SK-N-SH (cell line): ENCODE data around the gene TEAD1. TPM values are rescaled to one million over a fixed set of nuclear protein-coding genes. Genes with fewer than 3 reads are reported as not detected.

ENCODE experiments used
- CTCF ChIA-PET: fragments of 300-600, 350-600 bp; formaldehyde crosslinking; extraction: SDS; loops from one replicate; lab custom pipeline; 2021; lab: Yijun Ruan, JAX
- POLR2A ChIA-PET: fragments of 350-600 bp; sonication (Branson Sonifier 250); formaldehyde crosslinking; extraction: SDS; loops from one replicate; lab custom pipeline; 2020; ENCODE audit warnings: antibody characterized with exemption, inconsistent platforms; lab: Yijun Ruan, JAX
- DNase-seq: peaks from one replicate; pipeline ENCODE4 v3.0.0; 2012
- H2AFZ ChIP-seq: fragments of 200-600 bp; sonication (generic); 2 replicates; pipeline ENCODE4 v1.8.1; 2016; ENCODE audit warnings: antibody characterized with exemption, mild to moderate bottlenecking, low read depth
- H3F3A ChIP-seq: fragments of 200-600 bp; sonication (generic); replicated peaks from 2 replicates; pipeline ENCODE3; 2016; ENCODE audit warnings: antibody characterized with exemption, mild to moderate bottlenecking; ENCODE audit not compliant: insufficient read depth
- H3K27ac ChIP-seq, 2 experiments: fragments of 200-500 bp in 1 of 2; fragments of 200-600 bp in 1 of 2; sonication (Bioruptor generic) in 1 of 2; sonication (generic), shearing (Covaris generic) in 1 of 2; 2 replicates each; pipeline versions ENCODE4 v1.5.1 to v1.6.1; 2014 to 2016; ENCODE audit warnings: low read depth in 2 of 2, inconsistent platforms in 1 of 2, low read length in 1 of 2, mild to moderate bottlenecking in 1 of 2, mixed read lengths in 1 of 2
- H3K27me3 ChIP-seq: fragments of 200-600 bp; sonication (generic), shearing (Covaris generic); 2 replicates; pipeline ENCODE4 v1.6.1; 2016; ENCODE audit warnings: mixed run types; ENCODE audit not compliant: insufficient read depth
- H3K36me3 ChIP-seq, 2 experiments: fragments of 200-500 bp in 1 of 2; fragments of 200-600 bp in 1 of 2; sonication (Bioruptor generic) in 1 of 2; sonication (generic) in 1 of 2; replicated peaks in 1 of 2; 2 replicates each; pipeline versions ENCODE3 to v1.5.1; 2014 to 2016; ENCODE audit warnings: low read length in 1 of 2, mild to moderate bottlenecking in 1 of 2; ENCODE audit not compliant: insufficient read depth in 2 of 2, control insufficient read depth in 1 of 2
- H3K4me1 ChIP-seq, 2 experiments: fragments of 200-500 bp in 1 of 2; fragments of 200-600 bp in 1 of 2; sonication (Bioruptor generic) in 1 of 2; sonication (generic), shearing (Covaris generic) in 1 of 2; 2 replicates each; pipeline versions ENCODE4 v1.5.1 to v1.6.1; 2014 to 2016; ENCODE audit warnings: low read depth in 1 of 2, low read length in 1 of 2, mixed run types in 1 of 2; ENCODE audit not compliant: insufficient read depth in 2 of 2, control insufficient read depth in 1 of 2
- H3K4me2 ChIP-seq: fragments of 200-600 bp; sonication (generic), shearing (Covaris generic); 2 replicates; pipeline ENCODE4 v1.6.1; 2017; ENCODE audit warnings: mixed run types
- H3K4me3 ChIP-seq, 2 experiments: fragments of 200-500 bp in 1 of 2; fragments of 200-600 bp in 1 of 2; sonication (Bioruptor generic) in 1 of 2; sonication (generic), shearing (Covaris generic) in 1 of 2; 2 replicates each; pipeline versions ENCODE4 v1.5.1 to v1.8.1; 2014 to 2016; ENCODE audit warnings: low read depth in 2 of 2, inconsistent platforms in 1 of 2, low read length in 1 of 2, mild to moderate bottlenecking in 1 of 2, mixed read lengths in 1 of 2, moderate library complexity in 1 of 2
- H3K79me2 ChIP-seq: fragments of 200-600 bp; sonication (generic); 2 replicates; pipeline ENCODE4 v1.8.1; 2017; ENCODE audit warnings: mild to moderate bottlenecking; ENCODE audit not compliant: insufficient read depth
- H3K9ac ChIP-seq: fragments of 200-600 bp; sonication (generic); 2 replicates; pipeline ENCODE4 v1.6.1; 2017; ENCODE audit warnings: mixed run types
- H3K9me2 ChIP-seq: fragments of 200-600 bp; sonication (generic); 2 replicates; pipeline ENCODE4 v1.6.1; 2017; ENCODE audit warnings: mixed run types
- H3K9me3 ChIP-seq: fragments of 200-600 bp; sonication (generic); 2 replicates; pipeline ENCODE4 v1.6.1; 2017; ENCODE audit warnings: mixed run types, mild to moderate bottlenecking, moderate library complexity
- H4K20me1 ChIP-seq: fragments of 200-600 bp; sonication (generic); 2 replicates; pipeline ENCODE4 v1.6.1; 2017; ENCODE audit warnings: mild to moderate bottlenecking, mixed run types; ENCODE audit not compliant: insufficient read depth
- CHD2 ChIP-seq: fragments of 150-350 bp; IDR thresholded peaks from 2 replicates; pipeline ENCODE4 v1.6.1; 2018; ENCODE audit warnings: low read length; ENCODE audit not compliant: partially characterized antibody
- EP300 ChIP-seq, 2 experiments: IDR thresholded peaks; 2 replicates each; pipeline versions ENCODE4 v1.4.0 to v1.6.1; 2012; ENCODE audit warnings: borderline replicate concordance in 1 of 2, low read depth in 1 of 2, low read length in 1 of 2
- EZH2phosphoT487 ChIP-seq: fragments of 200-600 bp; sonication (generic); IDR thresholded peaks from 2 replicates; pipeline ENCODE4 v1.6.1; 2017; ENCODE audit warnings: low read depth, mixed run types, mild to moderate bottlenecking, antibody characterized with exemption, moderate library complexity, borderline replicate concordance
- FOSL2 ChIP-seq: IDR thresholded peaks from 2 replicates; pipeline ENCODE4 v1.4.0; 2012; ENCODE audit warnings: low read depth, mild to moderate bottlenecking, moderate library complexity, borderline replicate concordance
- FOXM1 ChIP-seq: IDR thresholded peaks from 2 replicates; pipeline ENCODE4 v1.4.0; 2012; ENCODE audit warnings: low read depth, mild to moderate bottlenecking
- GABPA ChIP-seq: IDR thresholded peaks from 2 replicates; pipeline ENCODE4 v1.4.0; 2012; ENCODE audit warnings: low read depth, mild to moderate bottlenecking
- GATA2 ChIP-seq: sonication (generic); formaldehyde crosslinking; IDR thresholded peaks from 2 replicates; pipeline ENCODE4 v1.5.0; 2020; ENCODE audit warnings: mild to moderate bottlenecking, missing genetic modification reagents
- JUND ChIP-seq: IDR thresholded peaks from 2 replicates; pipeline ENCODE4 v1.4.0; 2012
- MEF2A ChIP-seq: IDR thresholded peaks from 2 replicates; pipeline ENCODE4 v1.4.0; 2012; ENCODE audit warnings: low read depth, borderline replicate concordance
- MXI1 ChIP-seq: IDR thresholded peaks from 2 replicates; pipeline ENCODE4 v1.6.1; 2012; ENCODE audit warnings: mild to moderate bottlenecking, low read depth, low read length, improper control_type of control experiment
- NFIC ChIP-seq: IDR thresholded peaks from 2 replicates; pipeline ENCODE4 v1.4.0; 2012; ENCODE audit warnings: borderline replicate concordance
- POLR2AphosphoS5 ChIP-seq: IDR thresholded peaks from 2 replicates; pipeline ENCODE4 v1.6.1; 2012; ENCODE audit warnings: low read depth, low read length
- RXRA ChIP-seq: IDR thresholded peaks from 2 replicates; pipeline ENCODE4 v1.4.0; 2012; ENCODE audit warnings: low read depth, mild to moderate bottlenecking, borderline replicate concordance
- SIN3A ChIP-seq: IDR thresholded peaks from 2 replicates; pipeline ENCODE4 v1.6.1; 2012; ENCODE audit warnings: low read depth, mild to moderate bottlenecking, low read length, moderate library complexity, borderline replicate concordance
- TAF1 ChIP-seq: IDR thresholded peaks from 2 replicates; pipeline ENCODE4 v1.6.1; 2012; ENCODE audit warnings: low read depth, mild to moderate bottlenecking, low read length, moderate library complexity, borderline replicate concordance
- TCF12 ChIP-seq: IDR thresholded peaks from 2 replicates; pipeline ENCODE4 v1.4.0; 2012
- TEAD4 ChIP-seq: IDR thresholded peaks from 2 replicates; pipeline ENCODE4 v1.4.0; 2012; ENCODE audit warnings: mild to moderate bottlenecking, borderline replicate concordance; ENCODE audit not compliant: insufficient read depth
- WGBS: methylation state at CpG from one replicate; pipeline ENCODE4 v1.1.6; 2017; ENCODE audit warnings: low lambda C conversion rate; 5-methylcytosine and 5-hydroxymethylcytosine counted together
- polyA plus RNA-seq, 3 experiments: library from polyadenylated mRNA; depleted of rRNA; stranded (reverse); fragments of >200 nt; gene quantifications; 2 replicates each; pipeline ENCODE4 v1.2.3, GENCODE V29; 2012
- TF ChIP-seq, protein P1 (sequence below): IDR thresholded peaks from 2 replicates; pipeline ENCODE4 v1.4.0; 2012; ENCODE audit warnings: low read depth
- TF ChIP-seq, protein P2 (sequence below): fragments of 150-350 bp; IDR thresholded peaks from 2 replicates; pipeline ENCODE4 v1.6.1; 2016; ENCODE audit warnings: mild to moderate bottlenecking, low read depth, low read length
- TF ChIP-seq, protein P3 (sequence below): fragments of 150-350 bp; IDR thresholded peaks from 2 replicates; pipeline ENCODE4 v1.6.1; 2017; ENCODE audit warnings: antibody characterized with exemption, low read length, low read depth, borderline replicate concordance
- TF ChIP-seq, protein P4 (sequence below): IDR thresholded peaks from 2 replicates; pipeline ENCODE4; 2012

TEAD1 gene
- polyA plus RNA-seq, 1 of the 3 experiments (the other 2 are of a cell fraction): 31.2 TPM

DNA sequence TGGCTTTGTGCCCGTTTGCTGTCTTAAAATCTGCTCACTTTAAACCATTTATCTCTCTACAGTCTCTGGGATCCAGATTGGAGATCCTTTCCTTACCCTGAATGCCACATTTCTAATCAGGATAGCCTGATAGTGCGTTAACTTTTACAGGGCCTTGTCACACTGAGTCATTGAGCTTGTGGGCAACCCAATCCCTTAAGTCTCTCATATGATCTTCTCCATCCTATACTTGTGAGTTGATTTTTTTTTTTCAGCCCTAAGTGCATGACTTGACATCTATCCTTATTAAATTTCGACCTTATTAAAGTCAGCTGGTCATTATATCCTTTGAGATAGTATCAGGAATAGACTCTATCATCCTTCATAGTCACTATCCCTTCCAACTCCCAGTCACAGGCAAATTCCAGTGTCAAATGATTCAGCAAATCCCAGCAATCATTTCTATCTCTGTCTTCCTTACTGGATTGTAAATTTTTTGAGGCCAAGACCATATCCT is 57.7 kb downstream of the TEAD1 start:
- no peak overlapping the region for H2AFZ ChIP-seq
- H3K79me2 ChIP-seq: peaks cover 98% of the 10 kb centered on the region
- H3K27ac ChIP-seq: peak overlapping the region; percentile 81 to 93
- no peak for TF ChIP-seq MXI1
- TF ChIP-seq, protein P1, sequence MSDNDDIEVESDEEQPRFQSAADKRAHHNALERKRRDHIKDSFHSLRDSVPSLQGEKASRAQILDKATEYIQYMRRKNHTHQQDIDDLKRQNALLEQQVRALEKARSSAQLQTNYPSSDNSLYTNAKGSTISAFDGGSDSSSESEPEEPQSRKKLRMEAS: peak; percentile 48
- peak; percentile 96 for TF ChIP-seq TCF12
- no peak for TF ChIP-seq EZH2phosphoT487
- peak; percentile 93 for TF ChIP-seq NFIC
- TF ChIP-seq TEAD4: peak; percentile 89
- TF ChIP-seq, protein P2, sequence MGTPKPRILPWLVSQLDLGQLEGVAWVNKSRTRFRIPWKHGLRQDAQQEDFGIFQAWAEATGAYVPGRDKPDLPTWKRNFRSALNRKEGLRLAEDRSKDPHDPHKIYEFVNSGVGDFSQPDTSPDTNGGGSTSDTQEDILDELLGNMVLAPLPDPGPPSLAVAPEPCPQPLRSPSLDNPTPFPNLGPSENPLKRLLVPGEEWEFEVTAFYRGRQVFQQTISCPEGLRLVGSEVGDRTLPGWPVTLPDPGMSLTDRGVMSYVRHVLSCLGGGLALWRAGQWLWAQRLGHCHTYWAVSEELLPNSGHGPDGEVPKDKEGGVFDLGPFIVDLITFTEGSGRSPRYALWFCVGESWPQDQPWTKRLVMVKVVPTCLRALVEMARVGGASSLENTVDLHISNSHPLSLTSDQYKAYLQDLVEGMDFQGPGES: no peak
- TF ChIP-seq, protein P3, sequence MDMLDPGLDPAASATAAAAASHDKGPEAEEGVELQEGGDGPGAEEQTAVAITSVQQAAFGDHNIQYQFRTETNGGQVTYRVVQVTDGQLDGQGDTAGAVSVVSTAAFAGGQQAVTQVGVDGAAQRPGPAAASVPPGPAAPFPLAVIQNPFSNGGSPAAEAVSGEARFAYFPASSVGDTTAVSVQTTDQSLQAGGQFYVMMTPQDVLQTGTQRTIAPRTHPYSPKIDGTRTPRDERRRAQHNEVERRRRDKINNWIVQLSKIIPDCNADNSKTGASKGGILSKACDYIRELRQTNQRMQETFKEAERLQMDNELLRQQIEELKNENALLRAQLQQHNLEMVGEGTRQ: no peak
- TF ChIP-seq RXRA: peak; percentile 67; the same call in 1 of the 2 replicates
- TF ChIP-seq JUND: peak; percentile 90
- peak; percentile 22; the same call in 1 of the 2 replicates for TF ChIP-seq GABPA
- TF ChIP-seq TAF1: peak; percentile 30; the same call in 1 of the 2 replicates
- peak; percentile 87 for TF ChIP-seq FOXM1
- TF ChIP-seq GATA2 (CRISPR knock-in tag): no peak
- peak; percentile 57 for TF ChIP-seq FOSL2
- TF ChIP-seq SIN3A: peak; percentile 57; the same call in 1 of the 2 replicates
- TF ChIP-seq CHD2: no peak
- TF ChIP-seq MEF2A: peak; percentile 31; the same call in 1 of the 2 replicates
- peak; percentile 89 for TF ChIP-seq POLR2AphosphoS5
- TF ChIP-seq EP300 (IDR thresholded peaks at IDR 0.05; ENCODE audit: borderline replicate concordance in 1 of 2, low read depth in 1 of 2, low read length in 1 of 2): peak; percentile 72 to 98
- TF ChIP-seq, protein P4, sequence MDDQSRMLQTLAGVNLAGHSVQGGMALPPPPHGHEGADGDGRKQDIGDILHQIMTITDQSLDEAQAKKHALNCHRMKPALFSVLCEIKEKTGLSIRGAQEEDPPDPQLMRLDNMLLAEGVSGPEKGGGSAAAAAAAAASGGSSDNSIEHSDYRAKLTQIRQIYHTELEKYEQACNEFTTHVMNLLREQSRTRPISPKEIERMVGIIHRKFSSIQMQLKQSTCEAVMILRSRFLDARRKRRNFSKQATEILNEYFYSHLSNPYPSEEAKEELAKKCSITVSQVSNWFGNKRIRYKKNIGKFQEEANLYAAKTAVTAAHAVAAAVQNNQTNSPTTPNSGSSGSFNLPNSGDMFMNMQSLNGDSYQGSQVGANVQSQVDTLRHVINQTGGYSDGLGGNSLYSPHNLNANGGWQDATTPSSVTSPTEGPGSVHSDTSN: peak; percentile 96
- H3K4me3 ChIP-seq: no peak overlapping the region
- peaks cover 26 to 44% of the 10 kb centered on the region in 2 experiments for H3K4me1 ChIP-seq
- WGBS: 15% methylated on average over 3 of the region's 3 CpGs
- H3K9me2 ChIP-seq: no peaks in the 10 kb centered on the region
- H3K36me3 ChIP-seq: peaks cover 0 to 5% of the 10 kb centered on the region in 2 experiments
- H3K27me3 ChIP-seq: no peaks in the 10 kb centered on the region
- no peak overlapping the region; the same call in 1 of the 2 replicates for H3K4me2 ChIP-seq
- H4K20me1 ChIP-seq: peaks cover 49% of the 10 kb centered on the region
- peaks cover 17% of the 10 kb centered on the region for H3F3A ChIP-seq
- no peak for DNase-seq
- H3K9me3 ChIP-seq: no peaks in the 10 kb centered on the region
- peak overlapping the region; percentile 11; the same call in 1 of the 2 replicates for H3K9ac ChIP-seq
- ChIA-PET POLR2A (no interaction called here), CTCF (interaction anchor here (1.2 to 1.4 kb wide), 3 partner anchors 21 to 157 kb away, joined by 3 to 6 read pairs (median 4); no protein-coding TSS in a partner anchor)
